PC-3 (cell line): ENCODE results near the gene DNAJC1. TPM values are rescaled to one million over a fixed set of nuclear protein-coding genes. Genes with fewer than 3 reads are reported as not detected.

ENCODE experiments used
- ATAC-seq: fragments of 200-7000 bp; cut with Tn5 transposase; 2 replicates; pipeline ENCODE4 v1.9.1; 2020; ENCODE audit warnings: mild to moderate bottlenecking, moderate library complexity
- BruUV-seq: library from RNA; stranded (reverse); fragments of 400-500 nt; replicated peaks from 2 replicates; lab custom pipeline; 2021; lab: Mats Ljungman, UMichigan
- CTCF ChIA-PET: fragments of 300-600 bp; sonication (Branson Sonifier 250); formaldehyde crosslinking; loops from one replicate; lab custom pipeline; 2022; ENCODE audit warnings: antibody characterized with exemption; lab: Charles Lee
- POLR2A ChIA-PET: fragments of 300-600 bp; sonication (Branson Sonifier 250); formaldehyde crosslinking; loops from one replicate; lab custom pipeline; 2022; ENCODE audit warnings: antibody characterized with exemption; ENCODE audit not compliant: unreplicated experiment; lab: Charles Lee
- DNase-seq: peaks from one replicate; pipeline ENCODE4 v3.0.0-alpha.2; 2015
- H2AFZ ChIP-seq: fragments of 300-600 bp; sonication (generic); 2 replicates; pipeline ENCODE4 v1.6.0; 2016; ENCODE audit warnings: antibody characterized with exemption, low read length
- H3F3A ChIP-seq: fragments of 300-600 bp; sonication (generic); one replicate; pipeline ENCODE4 v1.6.0; 2017; ENCODE audit warnings: antibody characterized with exemption, low read length, control low read depth, mild to moderate bottlenecking; ENCODE audit not compliant: unreplicated experiment
- H3K27ac ChIP-seq: fragments of 300-600 bp; sonication (generic); 2 replicates; pipeline ENCODE4 v1.5.1; 2016; ENCODE audit warnings: mild to moderate bottlenecking, low read length
- H3K27me3 ChIP-seq: fragments of 300-600 bp; sonication (generic); 2 replicates; pipeline ENCODE4 v1.6.1; 2016; ENCODE audit warnings: low read length, mixed read lengths
- H3K36me3 ChIP-seq: fragments of 300-600 bp; sonication (generic); 2 replicates; pipeline ENCODE4 v1.6.1; 2016; ENCODE audit warnings: low read depth, mixed run types, low read length, mixed read lengths
- H3K4me1 ChIP-seq: fragments of 300-600 bp; sonication (generic); 2 replicates; pipeline ENCODE4 v1.5.1; 2016; ENCODE audit warnings: low read length; ENCODE audit not compliant: insufficient read depth
- H3K4me2 ChIP-seq: fragments of 300-600 bp; sonication (generic); 2 replicates; pipeline ENCODE4 v1.6.0; 2016; ENCODE audit warnings: low read length
- H3K4me3 ChIP-seq: fragments of 300-600 bp; sonication (generic); 2 replicates; pipeline ENCODE4 v1.5.1; 2016; ENCODE audit warnings: mild to moderate bottlenecking, low read length, mixed read lengths
- H3K79me2 ChIP-seq: fragments of 300-600 bp; sonication (generic); 2 replicates; pipeline ENCODE4 v1.6.1; 2017; ENCODE audit warnings: low read length, mixed read lengths
- H3K9ac ChIP-seq: fragments of 300-600 bp; sonication (generic); 2 replicates; pipeline ENCODE4 v1.6.0; 2016; ENCODE audit warnings: mild to moderate bottlenecking, low read length
- H3K9me2 ChIP-seq: fragments of 300-600 bp; sonication (generic); replicated peaks from 2 replicates; pipeline ENCODE4 v1.6.1; 2016; ENCODE audit warnings: mixed run types, low read length, mixed read lengths
- H3K9me3 ChIP-seq: fragments of 300-600 bp; sonication (generic); 2 replicates; pipeline ENCODE4 v1.6.1; 2016; ENCODE audit warnings: low read length, mixed read lengths
- H4K20me1 ChIP-seq: fragments of 300-600 bp; sonication (generic); 2 replicates; pipeline ENCODE4 v1.6.1; 2016; ENCODE audit warnings: low read length, mixed read lengths
- EZH2 ChIP-seq: fragments of 300-600 bp; sonication (generic); IDR thresholded peaks from one replicate; pipeline ENCODE4 v1.6.1; 2017; ENCODE audit warnings: antibody characterized with exemption, mild to moderate bottlenecking, low read length; ENCODE audit not compliant: unreplicated experiment
- EZH2phosphoT487 ChIP-seq: fragments of 300-600 bp; sonication (generic); IDR thresholded peaks from 2 replicates; pipeline ENCODE4 v1.6.1; 2018; ENCODE audit warnings: mild to moderate bottlenecking, antibody characterized with exemption, low read length, borderline replicate concordance
- intact Hi-C: fragments of 100-400 bp; cut with micrococcal nuclease; formaldehyde crosslinking; loops from 2 replicates; pipeline ENCODE4 v1.9.0; 2023
- total RNA-seq: library from RNA; depleted of rRNA; stranded (reverse); fragments of >200 nt; gene quantifications from 2 replicates; pipeline ENCODE4 v1.2.3, GENCODE V29; 2014
- TF ChIP-seq, protein P1 (sequence below): fragments of 300-600 bp; sonication (generic); conservative IDR thresholded peaks from 2 replicates; pipeline ENCODE4 v1.5.1; 2017; ENCODE audit warnings: antibody characterized with exemption, low read depth, mild to moderate bottlenecking, low read length

Gene DNAJC1
- total RNA-seq, 1 experiment from 2014 or later: 53.4 TPM

- ChIA-PET POLR2A (no interaction called here), CTCF (no interaction called here)
- ATAC-seq: no peak
- H3K4me1 ChIP-seq: no peaks in the 10 kb centered on the region
- no peaks in the 10 kb centered on the region for H3K27me3 ChIP-seq
- H4K20me1 ChIP-seq: no peaks in the 10 kb centered on the region
- H3K9ac ChIP-seq: no peak overlapping the region
- no peaks in the 10 kb centered on the region for H3F3A ChIP-seq
- H3K4me3 ChIP-seq: no peak overlapping the region
- no peak overlapping the region for H2AFZ ChIP-seq
- DNase-seq: no peak
- H3K9me2 ChIP-seq: no peaks in the 10 kb centered on the region
- no peak overlapping the region for H3K4me2 ChIP-seq
- no peaks in the 10 kb centered on the region for H3K79me2 ChIP-seq
- H3K9me3 ChIP-seq: no peaks in the 10 kb centered on the region
- H3K36me3 ChIP-seq: no peaks in the 10 kb centered on the region; the same call in 1 of the 2 replicates
- intact Hi-C loops: no loop called here
- no TSS peak for BruUV-seq
- no peak for TF ChIP-seq EZH2phosphoT487
- no peak for TF ChIP-seq EZH2
- TF ChIP-seq, protein P1, sequence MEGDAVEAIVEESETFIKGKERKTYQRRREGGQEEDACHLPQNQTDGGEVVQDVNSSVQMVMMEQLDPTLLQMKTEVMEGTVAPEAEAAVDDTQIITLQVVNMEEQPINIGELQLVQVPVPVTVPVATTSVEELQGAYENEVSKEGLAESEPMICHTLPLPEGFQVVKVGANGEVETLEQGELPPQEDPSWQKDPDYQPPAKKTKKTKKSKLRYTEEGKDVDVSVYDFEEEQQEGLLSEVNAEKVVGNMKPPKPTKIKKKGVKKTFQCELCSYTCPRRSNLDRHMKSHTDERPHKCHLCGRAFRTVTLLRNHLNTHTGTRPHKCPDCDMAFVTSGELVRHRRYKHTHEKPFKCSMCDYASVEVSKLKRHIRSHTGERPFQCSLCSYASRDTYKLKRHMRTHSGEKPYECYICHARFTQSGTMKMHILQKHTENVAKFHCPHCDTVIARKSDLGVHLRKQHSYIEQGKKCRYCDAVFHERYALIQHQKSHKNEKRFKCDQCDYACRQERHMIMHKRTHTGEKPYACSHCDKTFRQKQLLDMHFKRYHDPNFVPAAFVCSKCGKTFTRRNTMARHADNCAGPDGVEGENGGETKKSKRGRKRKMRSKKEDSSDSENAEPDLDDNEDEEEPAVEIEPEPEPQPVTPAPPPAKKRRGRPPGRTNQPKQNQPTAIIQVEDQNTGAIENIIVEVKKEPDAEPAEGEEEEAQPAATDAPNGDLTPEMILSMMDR: no peak
- no peak overlapping the region for H3K27ac ChIP-seq
Measured at GRCh38 chr10:21910798-21911197, 92.7 kb downstream of the DNAJC1 start.

DNA sequence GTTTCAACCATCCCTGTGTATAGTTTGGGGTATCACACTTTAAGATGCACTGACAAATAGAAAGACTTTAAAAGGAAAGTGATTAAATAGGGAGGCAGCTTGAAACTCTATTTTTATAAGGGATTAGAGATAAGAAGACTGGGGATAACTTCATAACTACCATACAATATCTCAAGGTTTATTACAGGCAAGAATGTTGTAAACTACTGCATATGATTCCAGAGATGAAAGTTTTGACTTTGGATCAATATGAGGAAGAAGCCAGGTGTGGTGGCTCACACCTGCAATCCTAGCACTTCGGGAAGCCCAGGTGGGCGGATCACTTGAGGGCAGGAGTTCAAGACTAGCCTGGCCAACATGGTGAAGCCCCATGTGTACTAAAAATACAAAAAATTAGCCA is 96.1 kb downstream of the DNAJC1 start:
- Histone ChIP-seq H3K36me3 (peaks cover 4% of the 10 kb centered on the region; the same call in 1 of the 2 replicates), H3K4me1 (no peaks in the 10 kb centered on the region), H3K79me2 (no peaks in the 10 kb centered on the region), H3K4me2 (no peak overlapping the region), H3K9me3 (no peaks in the 10 kb centered on the region), H4K20me1 (no peaks in the 10 kb centered on the region), H3K9ac (no peak overlapping the region), H3F3A (no peaks in the 10 kb centered on the region), H3K27me3 (no peaks in the 10 kb centered on the region), H2AFZ (no peak overlapping the region), H3K9me2 (no peaks in the 10 kb centered on the region), H3K4me3 (no peak overlapping the region), H3K27ac (no peak overlapping the region)
- intact Hi-C loops: no loop called here
- DNase-seq (no peak), ATAC-seq (no peak)
- ChIA-PET POLR2A (no interaction called here), CTCF (no interaction called here)
- BruUV-seq: no TSS peak
- TF ChIP-seq EZH2 (no peak), EZH2phosphoT487 (no peak)
- TF ChIP-seq, protein P1: no peak

GRCh38 chr10:21904930-21905329 is 98.6 kb downstream of the DNAJC1 start:
- no peak for DNase-seq
- no peaks in the 10 kb centered on the region for H3K4me1 ChIP-seq
- no peak overlapping the region for H3K27ac ChIP-seq
- no peak overlapping the region for H3K4me2 ChIP-seq
- H3K9ac ChIP-seq: no peak overlapping the region
- H3K36me3 ChIP-seq: peaks cover 4% of the 10 kb centered on the region; the same call in 1 of the 2 replicates
- TF ChIP-seq, protein P1: no peak
- TF ChIP-seq EZH2phosphoT487: no peak
- no peak for TF ChIP-seq EZH2
- no peaks in the 10 kb centered on the region for H3K9me2 ChIP-seq
- BruUV-seq: no TSS peak
- no peak overlapping the region for H3K4me3 ChIP-seq
- ATAC-seq: no peak
- ChIA-PET CTCF (no interaction called here), POLR2A (no interaction called here)
- no peaks in the 10 kb centered on the region for H3F3A ChIP-seq
- no peaks in the 10 kb centered on the region for H3K79me2 ChIP-seq
- no peaks in the 10 kb centered on the region for H4K20me1 ChIP-seq
- H2AFZ ChIP-seq: no peak overlapping the region
- intact Hi-C loops: no loop called here
- no peaks in the 10 kb centered on the region for H3K27me3 ChIP-seq
- no peaks in the 10 kb centered on the region for H3K9me3 ChIP-seq
